K562 (cell line): ENCODE data around the gene AP1M2. TPM values are rescaled to one million over a fixed set of nuclear protein-coding genes. Genes with fewer than 3 reads are reported as not detected.

Experiments
- FOXA3 ChIP-seq, 2 experiments: fragments of 450-650 bp in 1 of 2; sonication (generic) in 1 of 2; formaldehyde crosslinking; IDR thresholded peaks in 1 of 2; conservative IDR thresholded peaks in 1 of 2; 2 replicates each; pipeline versions ENCODE4 v1.4.0 to v1.8.0; 2020 to 2022; ENCODE audit warnings: mild to moderate bottlenecking in 2 of 2, missing genetic modification reagents in 1 of 2
- HMGN3 ChIP-seq: IDR thresholded peaks from 2 replicates; pipeline ENCODE4 v1.6.1; 2011; ENCODE audit warnings: borderline replicate concordance, low read depth, mild to moderate bottlenecking, mixed read lengths, low read length; ENCODE audit not compliant: insufficient read length; ENCODE audit errors: extremely low read depth
- JUND ChIP-seq, 2 experiments: IDR thresholded peaks; 2 replicates in 1 of 2; 3 replicates in 1 of 2; pipeline ENCODE4 v1.6.1; 2011; ENCODE audit warnings: borderline replicate concordance in 2 of 2, low read depth in 2 of 2, low read length in 2 of 2, improper control_type of control experiment in 1 of 2, missing biosample characterization in 1 of 2, missing genetic modification characterization in 1 of 2, missing genetic modification reagents in 1 of 2
- LCOR ChIP-seq: sonication (generic); formaldehyde crosslinking; IDR thresholded peaks from 2 replicates; pipeline ENCODE4 v1.8.0; 2022; ENCODE audit warnings: mild to moderate bottlenecking, missing genetic modification reagents
- RFX5 ChIP-seq: IDR thresholded peaks from 2 replicates; pipeline ENCODE4 v1.6.1; 2011; ENCODE audit warnings: low read depth, mild to moderate bottlenecking, improper control_type of control experiment, low read length
- SREBF1 ChIP-seq: fragments of 150-350 bp; IDR thresholded peaks from 2 replicates; pipeline ENCODE4 v1.6.1; 2014; ENCODE audit warnings: antibody characterized with exemption, low read depth, low read length, borderline replicate concordance
- ZNF384 ChIP-seq: IDR thresholded peaks from 2 replicates; pipeline ENCODE4 v1.6.1; 2012; ENCODE audit warnings: low read depth, low read length, improper control_type of control experiment
- ZNF408 ChIP-seq: fragments of 250-450 bp; sonication (Bioruptor Pico); IDR thresholded peaks from 2 replicates; pipeline ENCODE4 v1.4.0; 2020; ENCODE audit warnings: low read depth, mild to moderate bottlenecking, moderate library complexity
- polyA plus RNA-seq, 8 experiments: library from polyadenylated mRNA; depleted of rRNA in 4 of 8; stranded (reverse) in 5 of 8; unstranded in 3 of 8; fragments of >200 nt; fragmentation: Nextera tagmentation in 2 of 8; fragmentation: Illumina TruSeq in 1 of 8; extraction: Ambion mirVana in 2 of 8; extraction: Trizol in 1 of 8; gene quantifications; 2 replicates each; pipeline versions ENCODE4 v1.2.1 to v1.2.3, GENCODE V29; 2011 to 2014; ENCODE audit warnings: inconsistent platforms in 1 of 8, missing spikeins in 1 of 8
- total RNA-seq, 7 experiments: library from RNA; depleted of rRNA in 6 of 7; stranded (reverse); fragments of >200 nt in 6 of 7; fragmentation: Illumina TruSeq in 2 of 7; extraction: Trizol in 2 of 7; gene quantifications; 2 replicates each; pipeline versions ENCODE4 v1.2.1 to v1.2.3, GENCODE V29; 2011 to 2021; ENCODE audit warnings: low replicate concordance in 1 of 7
- TF ChIP-seq, protein P1 (sequence below): fragments of 450-650 bp; IDR thresholded peaks from 2 replicates; pipeline ENCODE4 v1.6.1; 2016; ENCODE audit warnings: mild to moderate bottlenecking, moderate library complexity
- TF ChIP-seq, protein P2 (sequence below), 2 experiments: fragments of 450-650 bp; conservative IDR thresholded peaks; 2 replicates each; pipeline ENCODE4 v1.6.1; 2017; ENCODE audit warnings: mild to moderate bottlenecking in 2 of 2, moderate library complexity in 2 of 2
- TF ChIP-seq, protein P3 (sequence below): sonication (generic); formaldehyde crosslinking; IDR thresholded peaks from 2 replicates; pipeline ENCODE4 v1.5.0; 2020; ENCODE audit warnings: missing genetic modification reagents

AP1M2 gene
- total and polyA plus RNA-seq, 9 of the 15 experiments (the other 6 are each of a cell fraction or from before 2014, with no cell fraction given), result 0.33 to 1.4 (median 0.89) TPM; not detected in 1

DNA sequence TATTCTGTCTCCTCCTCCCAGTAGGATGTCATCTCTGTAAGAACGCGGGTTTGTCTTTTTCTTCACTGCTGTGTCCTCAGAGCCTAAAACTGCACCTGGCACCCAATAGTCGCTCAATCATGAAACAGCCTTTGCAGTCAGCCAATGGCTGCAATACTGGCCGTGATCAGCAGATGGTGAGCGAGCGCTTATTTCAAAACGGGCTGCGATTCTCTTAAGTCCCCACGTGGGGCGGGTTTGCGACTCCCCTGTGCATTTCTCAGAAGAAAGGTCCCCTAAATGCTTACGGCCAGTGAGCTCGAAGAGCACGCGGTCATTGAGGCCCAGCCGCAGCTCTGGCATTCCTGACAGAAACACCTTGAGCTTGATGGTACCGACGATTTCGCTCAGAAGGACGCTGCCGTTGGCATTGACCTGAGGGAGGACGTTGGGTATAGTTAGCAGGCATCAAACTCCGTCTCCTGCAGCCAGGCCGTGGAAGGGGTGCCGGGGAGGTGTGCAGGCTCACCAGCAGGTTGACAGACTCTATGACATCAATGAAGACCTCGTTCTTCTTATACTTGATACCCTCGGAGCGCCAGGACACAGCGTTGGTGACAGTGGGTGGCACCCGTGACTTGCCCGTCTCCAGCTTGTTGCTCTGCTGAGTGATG lies 6.0 kb downstream of the AP1M2 start (continued):
- TF ChIP-seq, protein P1, sequence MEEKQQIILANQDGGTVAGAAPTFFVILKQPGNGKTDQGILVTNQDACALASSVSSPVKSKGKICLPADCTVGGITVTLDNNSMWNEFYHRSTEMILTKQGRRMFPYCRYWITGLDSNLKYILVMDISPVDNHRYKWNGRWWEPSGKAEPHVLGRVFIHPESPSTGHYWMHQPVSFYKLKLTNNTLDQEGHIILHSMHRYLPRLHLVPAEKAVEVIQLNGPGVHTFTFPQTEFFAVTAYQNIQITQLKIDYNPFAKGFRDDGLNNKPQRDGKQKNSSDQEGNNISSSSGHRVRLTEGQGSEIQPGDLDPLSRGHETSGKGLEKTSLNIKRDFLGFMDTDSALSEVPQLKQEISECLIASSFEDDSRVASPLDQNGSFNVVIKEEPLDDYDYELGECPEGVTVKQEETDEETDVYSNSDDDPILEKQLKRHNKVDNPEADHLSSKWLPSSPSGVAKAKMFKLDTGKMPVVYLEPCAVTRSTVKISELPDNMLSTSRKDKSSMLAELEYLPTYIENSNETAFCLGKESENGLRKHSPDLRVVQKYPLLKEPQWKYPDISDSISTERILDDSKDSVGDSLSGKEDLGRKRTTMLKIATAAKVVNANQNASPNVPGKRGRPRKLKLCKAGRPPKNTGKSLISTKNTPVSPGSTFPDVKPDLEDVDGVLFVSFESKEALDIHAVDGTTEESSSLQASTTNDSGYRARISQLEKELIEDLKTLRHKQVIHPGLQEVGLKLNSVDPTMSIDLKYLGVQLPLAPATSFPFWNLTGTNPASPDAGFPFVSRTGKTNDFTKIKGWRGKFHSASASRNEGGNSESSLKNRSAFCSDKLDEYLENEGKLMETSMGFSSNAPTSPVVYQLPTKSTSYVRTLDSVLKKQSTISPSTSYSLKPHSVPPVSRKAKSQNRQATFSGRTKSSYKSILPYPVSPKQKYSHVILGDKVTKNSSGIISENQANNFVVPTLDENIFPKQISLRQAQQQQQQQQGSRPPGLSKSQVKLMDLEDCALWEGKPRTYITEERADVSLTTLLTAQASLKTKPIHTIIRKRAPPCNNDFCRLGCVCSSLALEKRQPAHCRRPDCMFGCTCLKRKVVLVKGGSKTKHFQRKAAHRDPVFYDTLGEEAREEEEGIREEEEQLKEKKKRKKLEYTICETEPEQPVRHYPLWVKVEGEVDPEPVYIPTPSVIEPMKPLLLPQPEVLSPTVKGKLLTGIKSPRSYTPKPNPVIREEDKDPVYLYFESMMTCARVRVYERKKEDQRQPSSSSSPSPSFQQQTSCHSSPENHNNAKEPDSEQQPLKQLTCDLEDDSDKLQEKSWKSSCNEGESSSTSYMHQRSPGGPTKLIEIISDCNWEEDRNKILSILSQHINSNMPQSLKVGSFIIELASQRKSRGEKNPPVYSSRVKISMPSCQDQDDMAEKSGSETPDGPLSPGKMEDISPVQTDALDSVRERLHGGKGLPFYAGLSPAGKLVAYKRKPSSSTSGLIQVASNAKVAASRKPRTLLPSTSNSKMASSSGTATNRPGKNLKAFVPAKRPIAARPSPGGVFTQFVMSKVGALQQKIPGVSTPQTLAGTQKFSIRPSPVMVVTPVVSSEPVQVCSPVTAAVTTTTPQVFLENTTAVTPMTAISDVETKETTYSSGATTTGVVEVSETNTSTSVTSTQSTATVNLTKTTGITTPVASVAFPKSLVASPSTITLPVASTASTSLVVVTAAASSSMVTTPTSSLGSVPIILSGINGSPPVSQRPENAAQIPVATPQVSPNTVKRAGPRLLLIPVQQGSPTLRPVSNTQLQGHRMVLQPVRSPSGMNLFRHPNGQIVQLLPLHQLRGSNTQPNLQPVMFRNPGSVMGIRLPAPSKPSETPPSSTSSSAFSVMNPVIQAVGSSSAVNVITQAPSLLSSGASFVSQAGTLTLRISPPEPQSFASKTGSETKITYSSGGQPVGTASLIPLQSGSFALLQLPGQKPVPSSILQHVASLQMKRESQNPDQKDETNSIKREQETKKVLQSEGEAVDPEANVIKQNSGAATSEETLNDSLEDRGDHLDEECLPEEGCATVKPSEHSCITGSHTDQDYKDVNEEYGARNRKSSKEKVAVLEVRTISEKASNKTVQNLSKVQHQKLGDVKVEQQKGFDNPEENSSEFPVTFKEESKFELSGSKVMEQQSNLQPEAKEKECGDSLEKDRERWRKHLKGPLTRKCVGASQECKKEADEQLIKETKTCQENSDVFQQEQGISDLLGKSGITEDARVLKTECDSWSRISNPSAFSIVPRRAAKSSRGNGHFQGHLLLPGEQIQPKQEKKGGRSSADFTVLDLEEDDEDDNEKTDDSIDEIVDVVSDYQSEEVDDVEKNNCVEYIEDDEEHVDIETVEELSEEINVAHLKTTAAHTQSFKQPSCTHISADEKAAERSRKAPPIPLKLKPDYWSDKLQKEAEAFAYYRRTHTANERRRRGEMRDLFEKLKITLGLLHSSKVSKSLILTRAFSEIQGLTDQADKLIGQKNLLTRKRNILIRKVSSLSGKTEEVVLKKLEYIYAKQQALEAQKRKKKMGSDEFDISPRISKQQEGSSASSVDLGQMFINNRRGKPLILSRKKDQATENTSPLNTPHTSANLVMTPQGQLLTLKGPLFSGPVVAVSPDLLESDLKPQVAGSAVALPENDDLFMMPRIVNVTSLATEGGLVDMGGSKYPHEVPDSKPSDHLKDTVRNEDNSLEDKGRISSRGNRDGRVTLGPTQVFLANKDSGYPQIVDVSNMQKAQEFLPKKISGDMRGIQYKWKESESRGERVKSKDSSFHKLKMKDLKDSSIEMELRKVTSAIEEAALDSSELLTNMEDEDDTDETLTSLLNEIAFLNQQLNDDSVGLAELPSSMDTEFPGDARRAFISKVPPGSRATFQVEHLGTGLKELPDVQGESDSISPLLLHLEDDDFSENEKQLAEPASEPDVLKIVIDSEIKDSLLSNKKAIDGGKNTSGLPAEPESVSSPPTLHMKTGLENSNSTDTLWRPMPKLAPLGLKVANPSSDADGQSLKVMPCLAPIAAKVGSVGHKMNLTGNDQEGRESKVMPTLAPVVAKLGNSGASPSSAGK, result peak; percentile 85
- TF ChIP-seq ZNF384 (peak; percentile 72), SREBF1 (no peak), JUND (IDR thresholded peaks at IDR 0.05; ENCODE audit: borderline replicate concordance, low read depth, low read length) (peak; percentile 65), JUND (tag; IDR thresholded peaks at IDR 0.05; ENCODE audit: borderline replicate concordance, low read depth, low read length) (no peak; the same call in 2 of the 3 replicates), HMGN3 (no peak), FOXA3 (CRISPR knock-in tag; conservative IDR thresholded peaks at IDR 0.05 in 1 of 2, IDR thresholded peaks at IDR 0.05 in 1 of 2) (no peak), RFX5 (no peak), ZNF408 (CRISPR knock-in tag) (no peak), LCOR (CRISPR knock-in tag) (peak; percentile 67; the same call in 1 of the 2 replicates)
- TF ChIP-seq, protein P2, sequence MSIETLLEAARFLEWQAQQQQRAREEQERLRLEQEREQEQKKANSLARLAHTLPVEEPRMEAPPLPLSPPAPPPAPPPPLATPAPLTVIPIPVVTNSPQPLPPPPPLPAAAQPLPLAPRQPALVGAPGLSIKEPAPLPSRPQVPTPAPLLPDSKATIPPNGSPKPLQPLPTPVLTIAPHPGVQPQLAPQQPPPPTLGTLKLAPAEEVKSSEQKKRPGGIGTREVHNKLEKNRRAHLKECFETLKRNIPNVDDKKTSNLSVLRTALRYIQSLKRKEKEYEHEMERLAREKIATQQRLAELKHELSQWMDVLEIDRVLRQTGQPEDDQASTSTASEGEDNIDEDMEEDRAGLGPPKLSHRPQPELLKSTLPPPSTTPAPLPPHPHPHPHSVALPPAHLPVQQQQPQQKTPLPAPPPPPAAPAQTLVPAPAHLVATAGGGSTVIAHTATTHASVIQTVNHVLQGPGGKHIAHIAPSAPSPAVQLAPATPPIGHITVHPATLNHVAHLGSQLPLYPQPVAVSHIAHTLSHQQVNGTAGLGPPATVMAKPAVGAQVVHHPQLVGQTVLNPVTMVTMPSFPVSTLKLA (conservative IDR thresholded peaks at IDR 0.05), result peak; percentile 59 to 79
- TF ChIP-seq, protein P3, sequence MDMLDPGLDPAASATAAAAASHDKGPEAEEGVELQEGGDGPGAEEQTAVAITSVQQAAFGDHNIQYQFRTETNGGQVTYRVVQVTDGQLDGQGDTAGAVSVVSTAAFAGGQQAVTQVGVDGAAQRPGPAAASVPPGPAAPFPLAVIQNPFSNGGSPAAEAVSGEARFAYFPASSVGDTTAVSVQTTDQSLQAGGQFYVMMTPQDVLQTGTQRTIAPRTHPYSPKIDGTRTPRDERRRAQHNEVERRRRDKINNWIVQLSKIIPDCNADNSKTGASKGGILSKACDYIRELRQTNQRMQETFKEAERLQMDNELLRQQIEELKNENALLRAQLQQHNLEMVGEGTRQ, result peak; percentile 60
